Sigmoid colon (tissue), 4 donors: ENCODE data around the gene RETREG3.

Experiments
- POLR2AphosphoS5 ChIP-seq, 4 donors: sonication (generic); formaldehyde crosslinking; IDR thresholded peaks; one replicate each; pipeline ENCODE4 v1.6.1; 2017; ENCODE audit warnings: antibody characterized with exemption in 4 of 4
- TF ChIP-seq, protein P1 (sequence below), 4 experiments: fragments of 450-650 bp in 3 of 4; fragments of 200-600 bp in 1 of 4; IDR thresholded peaks; one replicate each; pipeline ENCODE4 v1.5.1; 2016 to 2019; ENCODE audit warnings: antibody characterized with exemption in 4 of 4, mild to moderate bottlenecking in 3 of 4, moderate library complexity in 2 of 4

DNA sequence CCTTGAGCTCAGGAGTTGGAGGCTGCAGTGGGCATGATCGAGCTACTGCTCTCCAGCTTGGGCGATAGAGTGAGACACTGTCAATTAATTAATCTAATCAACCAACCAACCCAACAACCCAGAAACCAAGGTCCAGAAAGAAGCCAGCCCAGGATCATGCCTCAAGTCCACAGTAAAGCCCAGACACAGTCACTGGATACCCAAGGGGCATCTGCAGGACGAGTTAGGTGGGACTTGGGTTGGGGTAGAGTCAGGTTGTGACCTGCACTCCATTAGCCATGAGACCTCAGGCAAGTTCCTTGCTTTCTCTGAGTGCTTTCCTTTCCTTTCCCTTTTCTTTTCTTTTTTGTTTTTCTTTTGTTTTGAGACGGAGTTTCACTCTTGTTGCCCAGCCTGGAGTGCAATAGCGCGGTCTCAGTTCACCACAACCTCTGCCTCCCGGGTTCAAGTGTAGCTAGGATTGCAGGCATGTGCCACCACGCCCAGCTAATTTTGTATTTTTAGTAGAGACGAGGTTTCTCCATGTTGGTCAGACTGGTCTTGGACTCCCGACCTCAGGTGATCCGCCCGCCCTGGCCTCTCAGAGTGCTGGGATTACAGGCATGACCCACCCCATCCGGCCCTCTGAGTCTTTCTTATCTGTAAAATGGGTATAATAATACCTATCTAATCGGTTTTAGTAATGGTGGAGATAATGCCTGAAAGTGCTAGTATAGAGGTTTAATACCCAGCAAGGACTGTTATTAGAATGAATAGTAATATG lies 60.0 kb downstream of the RETREG3 start:
- no peak for TF ChIP-seq POLR2AphosphoS5 (IDR thresholded peaks at IDR 0.05)
- TF ChIP-seq, protein P1, sequence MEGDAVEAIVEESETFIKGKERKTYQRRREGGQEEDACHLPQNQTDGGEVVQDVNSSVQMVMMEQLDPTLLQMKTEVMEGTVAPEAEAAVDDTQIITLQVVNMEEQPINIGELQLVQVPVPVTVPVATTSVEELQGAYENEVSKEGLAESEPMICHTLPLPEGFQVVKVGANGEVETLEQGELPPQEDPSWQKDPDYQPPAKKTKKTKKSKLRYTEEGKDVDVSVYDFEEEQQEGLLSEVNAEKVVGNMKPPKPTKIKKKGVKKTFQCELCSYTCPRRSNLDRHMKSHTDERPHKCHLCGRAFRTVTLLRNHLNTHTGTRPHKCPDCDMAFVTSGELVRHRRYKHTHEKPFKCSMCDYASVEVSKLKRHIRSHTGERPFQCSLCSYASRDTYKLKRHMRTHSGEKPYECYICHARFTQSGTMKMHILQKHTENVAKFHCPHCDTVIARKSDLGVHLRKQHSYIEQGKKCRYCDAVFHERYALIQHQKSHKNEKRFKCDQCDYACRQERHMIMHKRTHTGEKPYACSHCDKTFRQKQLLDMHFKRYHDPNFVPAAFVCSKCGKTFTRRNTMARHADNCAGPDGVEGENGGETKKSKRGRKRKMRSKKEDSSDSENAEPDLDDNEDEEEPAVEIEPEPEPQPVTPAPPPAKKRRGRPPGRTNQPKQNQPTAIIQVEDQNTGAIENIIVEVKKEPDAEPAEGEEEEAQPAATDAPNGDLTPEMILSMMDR (IDR thresholded peaks at IDR 0.05) = no peak
